HepG2 (cell line): ENCODE data around the gene MAFB. TPM values are rescaled to one million over a fixed set of nuclear protein-coding genes. Genes with fewer than 3 reads are reported as not detected.

Source experiments
- CAMTA2 ChIP-seq: sonication (generic); formaldehyde crosslinking; IDR thresholded peaks from 2 replicates; pipeline ENCODE4 v1.4.0; 2020; ENCODE audit warnings: mild to moderate bottlenecking, missing genetic modification reagents, borderline replicate concordance
- HOXD1 ChIP-seq: sonication (generic); formaldehyde crosslinking; IDR thresholded peaks from 2 replicates; pipeline ENCODE4 v1.5.0; 2020; ENCODE audit warnings: missing genetic modification reagents
- IRF1 ChIP-seq: sonication (generic); formaldehyde crosslinking; IDR thresholded peaks from 2 replicates; pipeline ENCODE4 v1.4.0; 2020; ENCODE audit warnings: low read depth, mild to moderate bottlenecking, missing genetic modification reagents
- MXD1 ChIP-seq: sonication (generic); formaldehyde crosslinking; IDR thresholded peaks from 2 replicates; pipeline ENCODE4 v1.4.0; 2020; ENCODE audit warnings: mild to moderate bottlenecking, missing genetic modification reagents
- NR2F1 ChIP-seq, 2 experiments: fragments of 450-650 bp in 1 of 2; formaldehyde crosslinking in 1 of 2; IDR thresholded peaks; 2 replicates each; pipeline versions ENCODE4 v1.5.0 to v1.6.1; 2016 to 2020; ENCODE audit warnings: mild to moderate bottlenecking in 1 of 2, missing compliant biosample characterization in 1 of 2, missing genetic modification reagents in 1 of 2, moderate library complexity in 1 of 2
- PAF1 ChIP-seq: IDR thresholded peaks from 2 replicates; pipeline ENCODE4 v1.6.1; 2016; ENCODE audit warnings: missing genetic modification reagents, missing compliant biosample characterization
- PHF20 ChIP-seq: sonication (generic); formaldehyde crosslinking; IDR thresholded peaks from 2 replicates; pipeline ENCODE4 v1.5.0; 2020; ENCODE audit warnings: mild to moderate bottlenecking, missing genetic modification reagents
- RBM39 ChIP-seq: fragments of 200-400 bp; formaldehyde crosslinking; IDR thresholded peaks from one replicate; pipeline ENCODE4 v1.6.1; 2018; ENCODE audit warnings: antibody characterized with exemption, mild to moderate bottlenecking, low read depth, low read length; ENCODE audit not compliant: poor library complexity, severe bottlenecking
- ZBTB14 ChIP-seq: sonication (generic); formaldehyde crosslinking; IDR thresholded peaks from 2 replicates; pipeline ENCODE4 v1.4.0; 2020; ENCODE audit warnings: missing genetic modification reagents
- ZNF225 ChIP-seq: sonication (generic); formaldehyde crosslinking; IDR thresholded peaks from 2 replicates; pipeline ENCODE4 v1.4.0; 2020; ENCODE audit warnings: mild to moderate bottlenecking, missing genetic modification reagents
- ZNF451 ChIP-seq: sonication (generic); formaldehyde crosslinking; IDR thresholded peaks from 2 replicates; pipeline ENCODE4 v1.5.0; 2020; ENCODE audit warnings: mild to moderate bottlenecking, missing genetic modification reagents
- ZNF770 ChIP-seq: sonication (generic); formaldehyde crosslinking; IDR thresholded peaks from 2 replicates; pipeline ENCODE4 v1.5.0; 2020; ENCODE audit warnings: mild to moderate bottlenecking, missing genetic modification reagents
- polyA plus RNA-seq, 8 experiments: library from polyadenylated mRNA; depleted of rRNA in 3 of 8; stranded (reverse) in 7 of 8; unstranded in 1 of 8; fragments of >200 nt; fragmentation: Illumina TruSeq in 4 of 8; extraction: Trizol in 4 of 8; gene quantifications; 2 replicates each; pipeline versions ENCODE4 v1.2.1 to v1.2.3, GENCODE V29; 2011 to 2016; ENCODE audit warnings: low read depth in 4 of 8, missing spikeins in 1 of 8, mixed read lengths in 1 of 8; ENCODE audit not compliant: insufficient read depth in 1 of 8
- total RNA-seq, 5 experiments: library from RNA; depleted of rRNA; stranded (reverse); fragments of >200 nt; fragmentation: Illumina TruSeq; extraction: Trizol; gene quantifications; 2 replicates each; pipeline ENCODE4 v1.2.3, GENCODE V29; 2016; ENCODE audit warnings: low read depth in 1 of 5
- TF ChIP-seq, protein P1 (sequence below): sonication (generic); formaldehyde crosslinking; IDR thresholded peaks from 2 replicates; pipeline ENCODE4 v1.4.0; 2020; ENCODE audit warnings: missing genetic modification reagents
- TF ChIP-seq, protein P2 (sequence below): sonication (generic); formaldehyde crosslinking; IDR thresholded peaks from 2 replicates; pipeline ENCODE4 v1.4.0; 2020; ENCODE audit warnings: low read depth, missing genetic modification reagents
- TF ChIP-seq, protein P3 (sequence below): sonication (generic); formaldehyde crosslinking; IDR thresholded peaks from 2 replicates; pipeline ENCODE4 v1.5.0; 2020; ENCODE audit warnings: missing genetic modification reagents

MAFB gene
- total and polyA plus RNA-seq, 2 of the 13 experiments (the other 11 are each of a cell fraction or from before 2014, with no cell fraction given): 0.08 to 0.11 TPM

DNA sequence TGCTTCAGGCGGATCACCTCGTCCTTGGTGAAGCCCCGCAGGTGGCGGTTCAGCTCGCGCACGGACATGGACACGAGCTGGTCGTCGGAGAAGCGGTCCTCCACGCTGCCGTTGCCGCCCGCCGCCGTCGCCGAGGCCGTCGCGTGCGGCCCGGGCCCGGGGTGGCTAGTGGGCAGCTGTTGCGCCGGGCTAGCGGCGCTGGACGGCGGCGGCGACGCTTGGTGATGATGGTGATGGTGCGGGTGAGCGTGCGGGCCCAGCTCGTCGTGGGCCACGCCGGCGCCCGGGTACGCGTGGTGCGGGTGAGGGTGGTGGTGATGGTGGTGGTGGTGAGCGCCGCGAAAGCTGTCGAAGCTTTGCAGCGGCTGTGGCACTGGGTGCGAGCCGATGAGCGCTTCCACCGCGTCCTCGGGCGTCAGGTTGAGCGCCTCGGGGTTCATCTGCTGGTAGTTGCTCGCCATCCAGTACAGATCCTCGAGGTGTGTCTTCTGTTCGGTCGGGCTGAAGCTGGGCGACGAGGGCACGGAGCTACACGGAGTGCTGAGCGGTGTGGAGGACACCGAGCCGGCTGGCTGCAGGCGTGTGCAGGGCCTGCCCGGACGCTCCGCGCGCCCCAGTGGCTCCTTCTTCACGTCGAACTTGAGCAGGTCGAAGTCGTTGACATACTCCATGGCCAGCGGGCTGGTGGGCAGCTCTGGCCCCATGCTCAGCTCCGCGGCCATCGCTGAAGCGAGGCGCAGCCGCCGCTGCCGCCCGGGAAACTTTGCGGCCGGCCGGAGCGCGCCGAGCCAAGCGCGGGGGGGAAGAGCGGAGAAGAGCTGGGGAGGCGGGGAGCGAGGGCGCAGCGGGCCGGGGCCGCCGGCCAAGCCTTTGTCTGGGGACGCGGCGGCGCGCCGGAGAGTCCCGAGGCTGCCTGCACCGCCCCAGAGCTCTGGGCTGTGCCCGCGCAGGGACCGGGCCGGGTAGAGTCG, 622 bp downstream of the MAFB start (continued):
- TF ChIP-seq, protein P1, sequence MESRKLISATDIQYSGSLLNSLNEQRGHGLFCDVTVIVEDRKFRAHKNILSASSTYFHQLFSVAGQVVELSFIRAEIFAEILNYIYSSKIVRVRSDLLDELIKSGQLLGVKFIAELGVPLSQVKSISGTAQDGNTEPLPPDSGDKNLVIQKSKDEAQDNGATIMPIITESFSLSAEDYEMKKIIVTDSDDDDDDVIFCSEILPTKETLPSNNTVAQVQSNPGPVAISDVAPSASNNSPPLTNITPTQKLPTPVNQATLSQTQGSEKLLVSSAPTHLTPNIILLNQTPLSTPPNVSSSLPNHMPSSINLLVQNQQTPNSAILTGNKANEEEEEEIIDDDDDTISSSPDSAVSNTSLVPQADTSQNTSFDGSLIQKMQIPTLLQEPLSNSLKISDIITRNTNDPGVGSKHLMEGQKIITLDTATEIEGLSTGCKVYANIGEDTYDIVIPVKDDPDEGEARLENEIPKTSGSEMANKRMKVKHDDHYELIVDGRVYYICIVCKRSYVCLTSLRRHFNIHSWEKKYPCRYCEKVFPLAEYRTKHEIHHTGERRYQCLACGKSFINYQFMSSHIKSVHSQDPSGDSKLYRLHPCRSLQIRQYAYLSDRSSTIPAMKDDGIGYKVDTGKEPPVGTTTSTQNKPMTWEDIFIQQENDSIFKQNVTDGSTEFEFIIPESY (CRISPR knock-in tag): peak; percentile 60; the same call in 1 of the 2 replicates
- TF ChIP-seq ZBTB14: peak; percentile 63
- TF ChIP-seq, protein P2, sequence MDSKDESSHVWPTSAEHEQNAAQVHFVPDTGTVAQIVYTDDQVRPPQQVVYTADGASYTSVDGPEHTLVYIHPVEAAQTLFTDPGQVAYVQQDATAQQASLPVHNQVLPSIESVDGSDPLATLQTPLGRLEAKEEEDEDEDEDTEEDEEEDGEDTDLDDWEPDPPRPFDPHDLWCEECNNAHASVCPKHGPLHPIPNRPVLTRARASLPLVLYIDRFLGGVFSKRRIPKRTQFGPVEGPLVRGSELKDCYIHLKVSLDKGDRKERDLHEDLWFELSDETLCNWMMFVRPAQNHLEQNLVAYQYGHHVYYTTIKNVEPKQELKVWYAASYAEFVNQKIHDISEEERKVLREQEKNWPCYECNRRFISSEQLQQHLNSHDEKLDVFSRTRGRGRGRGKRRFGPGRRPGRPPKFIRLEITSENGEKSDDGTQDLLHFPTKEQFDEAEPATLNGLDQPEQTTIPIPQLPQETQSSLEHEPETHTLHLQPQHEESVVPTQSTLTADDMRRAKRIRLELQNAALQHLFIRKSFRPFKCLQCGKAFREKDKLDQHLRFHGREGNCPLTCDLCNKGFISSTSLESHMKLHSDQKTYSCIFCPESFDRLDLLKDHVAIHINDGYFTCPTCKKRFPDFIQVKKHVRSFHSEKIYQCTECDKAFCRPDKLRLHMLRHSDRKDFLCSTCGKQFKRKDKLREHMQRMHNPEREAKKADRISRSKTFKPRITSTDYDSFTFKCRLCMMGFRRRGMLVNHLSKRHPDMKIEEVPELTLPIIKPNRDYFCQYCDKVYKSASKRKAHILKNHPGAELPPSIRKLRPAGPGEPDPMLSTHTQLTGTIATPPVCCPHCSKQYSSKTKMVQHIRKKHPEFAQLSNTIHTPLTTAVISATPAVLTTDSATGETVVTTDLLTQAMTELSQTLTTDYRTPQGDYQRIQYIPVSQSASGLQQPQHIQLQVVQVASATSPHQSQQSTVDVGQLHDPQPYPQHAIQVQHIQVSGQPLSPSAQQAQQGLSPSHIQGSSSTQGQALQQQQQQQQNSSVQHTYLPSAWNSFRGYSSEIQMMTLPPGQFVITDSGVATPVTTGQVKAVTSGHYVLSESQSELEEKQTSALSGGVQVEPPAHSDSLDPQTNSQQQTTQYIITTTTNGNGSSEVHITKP (CRISPR knock-in tag): no peak
- TF ChIP-seq, protein P3, sequence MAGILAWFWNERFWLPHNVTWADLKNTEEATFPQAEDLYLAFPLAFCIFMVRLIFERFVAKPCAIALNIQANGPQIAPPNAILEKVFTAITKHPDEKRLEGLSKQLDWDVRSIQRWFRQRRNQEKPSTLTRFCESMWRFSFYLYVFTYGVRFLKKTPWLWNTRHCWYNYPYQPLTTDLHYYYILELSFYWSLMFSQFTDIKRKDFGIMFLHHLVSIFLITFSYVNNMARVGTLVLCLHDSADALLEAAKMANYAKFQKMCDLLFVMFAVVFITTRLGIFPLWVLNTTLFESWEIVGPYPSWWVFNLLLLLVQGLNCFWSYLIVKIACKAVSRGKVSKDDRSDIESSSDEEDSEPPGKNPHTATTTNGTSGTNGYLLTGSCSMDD (CRISPR knock-in tag): no peak
- TF ChIP-seq CAMTA2 (CRISPR knock-in tag): no peak
- 0 out of 2 replicates have a peak, but pooled peaks have one; percentile 39 for TF ChIP-seq HOXD1 (CRISPR knock-in tag)
- no peak for TF ChIP-seq ZNF225 (CRISPR knock-in tag)
- no peak for TF ChIP-seq MXD1 (CRISPR knock-in tag)
- no peak for TF ChIP-seq ZNF451
- no peak for TF ChIP-seq PAF1 (CRISPR knock-in tag)
- 0 out of 2 replicates have a peak, but pooled peaks have one; percentile 36 for TF ChIP-seq PHF20 (CRISPR knock-in tag)
- no peak for TF ChIP-seq NR2F1 (CRISPR knock-in tag; IDR thresholded peaks at IDR 0.05)
- no peak for TF ChIP-seq ZNF770 (CRISPR knock-in tag)
- TF ChIP-seq IRF1 (CRISPR knock-in tag): no peak
- TF ChIP-seq RBM39: peak; percentile 17
